HG03565 (cell line): Measurements from ENCODE around the gene CNOT4.
A peak's percentile ranks its signal among the peaks of the same experiment; 100 is the strongest.

Experiments used
- ATAC-seq: cut with Tn5 transposase; IDR thresholded peaks from one replicate; pipeline ENCODE4 v1.9.1; 2021; ENCODE audit warnings: mild to moderate bottlenecking, moderate library complexity; ENCODE audit not compliant: unreplicated experiment

The CNOT4 gene, protein sequence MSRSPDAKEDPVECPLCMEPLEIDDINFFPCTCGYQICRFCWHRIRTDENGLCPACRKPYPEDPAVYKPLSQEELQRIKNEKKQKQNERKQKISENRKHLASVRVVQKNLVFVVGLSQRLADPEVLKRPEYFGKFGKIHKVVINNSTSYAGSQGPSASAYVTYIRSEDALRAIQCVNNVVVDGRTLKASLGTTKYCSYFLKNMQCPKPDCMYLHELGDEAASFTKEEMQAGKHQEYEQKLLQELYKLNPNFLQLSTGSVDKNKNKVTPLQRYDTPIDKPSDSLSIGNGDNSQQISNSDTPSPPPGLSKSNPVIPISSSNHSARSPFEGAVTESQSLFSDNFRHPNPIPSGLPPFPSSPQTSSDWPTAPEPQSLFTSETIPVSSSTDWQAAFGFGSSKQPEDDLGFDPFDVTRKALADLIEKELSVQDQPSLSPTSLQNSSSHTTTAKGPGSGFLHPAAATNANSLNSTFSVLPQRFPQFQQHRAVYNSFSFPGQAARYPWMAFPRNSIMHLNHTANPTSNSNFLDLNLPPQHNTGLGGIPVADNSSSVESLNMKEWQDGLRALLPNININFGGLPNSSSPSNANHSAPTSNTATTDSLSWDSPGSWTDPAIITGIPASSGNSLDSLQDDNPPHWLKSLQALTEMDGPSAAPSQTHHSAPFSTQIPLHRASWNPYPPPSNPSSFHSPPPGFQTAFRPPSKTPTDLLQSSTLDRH

GRCh38 chr7:135509839-135510591 is at the start of gene CNOT4:
Gene CNOT4 (minus strand): TSS chr7:135510102. CDS start chr7:135438331, 71,771 bp downstream.
- peak; percentile 89 for ATAC-seq

- no peak for ATAC-seq
Observed at GRCh38 chr7:135558881-135559280, 49.0 kb upstream of the CNOT4 start.

- peak; percentile 63 for ATAC-seq
Observed at GRCh38 chr7:135558337-135558767, 48.5 kb upstream of the CNOT4 start.

- peak; percentile 55 for ATAC-seq
Observed at GRCh38 chr7:135557455-135558336, 47.8 kb upstream of the CNOT4 start, which contains the start of gene NUP205. Gene NUP205 (plus strand): TSS chr7:135557917. CDS start chr7:135557945, 28 bp downstream.

GRCh38 chr7:135553346-135553745 is 43.4 kb upstream of the CNOT4 start:
- ATAC-seq: no peak

DNA sequence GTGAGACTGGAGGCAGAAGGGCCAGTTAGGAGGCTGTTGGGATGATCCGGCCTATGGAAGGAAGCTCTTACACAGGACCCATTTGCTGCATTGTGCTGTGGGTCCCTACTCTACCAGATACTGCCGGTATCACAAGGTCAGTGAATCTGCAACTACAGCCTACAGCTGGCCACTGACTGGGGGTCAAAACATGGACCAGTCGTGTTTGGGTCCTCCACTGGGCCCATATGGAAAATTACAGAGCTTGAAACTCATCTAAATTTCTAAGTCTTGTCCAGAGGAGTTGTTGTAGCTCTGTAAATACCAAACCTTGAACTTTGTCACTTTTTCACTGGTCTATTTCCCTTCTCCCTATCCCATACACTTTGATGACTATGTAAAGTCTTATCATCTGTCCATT is 42.2 kb upstream of the CNOT4 start:
- ATAC-seq: no peak

DNA sequence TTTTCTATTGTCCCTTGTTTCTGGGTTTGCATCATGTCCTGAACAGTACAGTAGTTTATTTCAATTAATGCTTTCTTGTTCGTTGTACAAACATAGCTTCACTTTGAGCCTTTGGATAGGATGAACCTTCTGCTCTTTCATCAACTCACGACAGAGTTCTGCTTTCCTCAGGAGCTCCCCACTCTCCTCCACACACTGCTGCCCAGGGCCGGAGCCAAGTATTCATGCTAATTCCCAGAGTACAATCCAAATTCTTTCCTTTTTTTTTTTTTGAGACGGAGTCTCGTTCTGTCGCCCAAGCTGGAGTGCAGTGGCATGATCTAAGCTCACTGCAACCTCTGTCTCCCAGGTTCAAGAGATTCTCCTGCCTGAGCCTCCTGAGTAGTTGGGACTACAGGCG is 40.3 kb upstream of the CNOT4 start:
- ATAC-seq: no peak

DNA sequence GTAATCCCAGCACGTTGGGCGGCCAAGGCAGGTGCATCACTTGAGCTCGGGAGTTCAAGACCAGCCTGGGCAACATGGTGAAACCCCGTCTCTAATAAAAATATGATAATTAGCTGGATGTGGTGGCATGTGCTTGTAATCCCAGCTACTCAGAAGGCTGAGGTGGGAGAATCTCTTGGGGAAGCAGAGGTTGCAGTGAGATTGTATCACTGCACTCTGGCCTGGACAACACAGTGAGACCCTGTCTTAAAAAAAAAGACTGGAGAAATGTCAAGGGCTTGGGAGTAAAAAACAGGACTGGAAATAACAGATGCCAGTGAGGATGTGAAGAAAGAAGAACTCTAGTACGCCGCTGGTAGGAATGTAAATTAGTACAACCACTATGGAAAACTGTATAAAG is 31.1 kb upstream of the CNOT4 start:
- ATAC-seq: no peak

DNA sequence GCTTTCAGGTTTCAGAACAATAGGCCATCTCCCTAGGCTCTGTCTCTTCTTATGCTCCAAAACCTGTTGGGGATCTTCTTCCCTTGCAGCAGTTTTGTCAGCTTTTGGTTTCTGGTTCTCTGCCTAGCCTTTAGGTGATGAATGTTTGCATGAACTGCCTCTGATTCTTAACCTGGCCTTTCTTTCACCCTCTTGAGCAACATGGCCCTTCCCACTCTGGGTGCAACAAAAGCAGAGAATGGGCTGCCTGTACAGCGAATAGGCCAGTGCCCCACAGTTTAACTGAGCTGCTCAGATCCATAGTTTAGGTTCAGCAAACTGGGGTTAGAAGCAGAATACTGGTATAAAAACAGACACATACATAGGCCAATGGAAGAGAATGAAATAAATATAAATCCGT is 29.7 kb upstream of the CNOT4 start:
- ATAC-seq: no peak

GRCh38 chr7:135538376-135538775 is 28.5 kb upstream of the CNOT4 start:
- ATAC-seq: no peak

DNA sequence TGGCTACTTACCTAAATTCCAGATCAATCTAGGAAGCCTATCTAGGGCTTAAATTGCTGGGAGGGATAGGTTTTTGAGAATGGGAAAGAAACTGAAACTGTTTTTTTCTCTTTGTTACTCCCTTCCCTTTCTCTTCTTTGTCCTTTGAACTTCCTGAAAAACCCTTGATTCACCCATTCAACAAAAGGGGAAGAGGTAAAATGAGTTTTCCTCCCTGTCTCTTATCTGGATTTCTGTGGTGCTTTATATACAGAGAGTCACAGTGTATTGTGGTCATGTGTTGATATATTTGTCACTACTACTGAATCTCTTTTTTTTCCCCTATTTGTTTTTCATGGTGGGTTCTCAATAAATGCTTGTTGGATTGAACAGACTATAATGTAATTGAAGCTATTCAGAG is 28.0 kb upstream of the CNOT4 start:
- ATAC-seq: no peak

- no peak for ATAC-seq
Observed at GRCh38 chr7:135537453-135537852, 27.6 kb upstream of the CNOT4 start.

DNA sequence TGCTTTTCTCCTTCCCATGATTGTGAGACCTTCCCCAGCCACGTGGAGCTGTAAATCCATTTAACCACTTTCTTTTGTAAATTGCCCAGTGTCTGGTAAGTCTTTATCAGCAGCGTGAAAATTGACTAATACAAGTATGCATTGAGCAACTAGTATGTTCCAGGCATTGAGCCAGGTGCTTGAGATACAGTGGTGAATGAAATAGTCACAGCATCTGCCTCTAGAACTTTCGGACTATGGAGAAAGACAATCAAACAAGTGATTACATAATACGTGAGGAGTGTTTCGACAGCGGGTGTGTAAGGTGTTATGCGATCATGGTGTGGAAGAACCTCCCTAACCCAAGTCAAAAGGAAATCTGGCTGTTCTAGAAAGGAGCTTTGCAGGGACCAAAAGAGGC is 26.2 kb upstream of the CNOT4 start:
- no peak for ATAC-seq

- no peak for ATAC-seq
Observed at GRCh38 chr7:135527025-135527424, 17.1 kb upstream of the CNOT4 start.

- no peak for ATAC-seq
Observed at GRCh38 chr7:135525426-135525825, 15.5 kb upstream of the CNOT4 start.

DNA sequence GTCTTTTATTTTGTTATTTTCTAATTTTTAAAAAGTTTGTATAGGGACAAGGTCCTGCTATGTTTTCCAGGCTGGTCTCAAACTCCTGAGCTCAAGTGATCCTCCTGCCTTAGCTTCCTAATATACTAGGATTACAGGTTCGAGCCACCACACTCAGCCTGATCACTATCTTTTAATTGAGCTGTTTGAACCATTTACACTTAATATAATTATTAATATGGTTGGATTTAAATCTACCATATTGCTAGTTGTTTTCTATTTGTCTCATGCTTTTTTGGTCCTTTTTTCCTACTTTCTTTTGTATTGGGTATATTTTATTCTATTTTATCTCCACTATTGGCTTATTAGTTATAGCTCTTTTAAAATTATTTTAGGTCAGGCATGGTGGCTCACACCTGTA is 13.2 kb upstream of the CNOT4 start:
- ATAC-seq: no peak

DNA sequence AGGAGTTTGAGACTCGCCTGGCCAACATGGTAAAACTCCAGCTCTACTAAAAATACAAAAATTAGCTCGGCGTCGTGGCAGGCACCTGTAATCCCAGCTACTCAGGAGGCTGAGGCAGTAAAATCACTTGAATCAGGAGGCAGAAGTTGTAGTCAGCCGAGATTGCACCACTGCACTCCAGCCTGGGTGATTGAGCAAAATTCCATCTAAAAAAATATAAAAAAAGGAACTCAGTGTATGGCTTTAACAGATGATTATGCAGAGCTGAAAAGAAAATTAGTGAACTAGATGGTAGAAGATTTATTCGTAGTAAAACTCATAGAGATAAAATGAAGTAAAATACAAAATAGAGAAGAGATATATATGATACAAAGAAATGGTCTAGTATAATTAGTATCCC is 12.6 kb upstream of the CNOT4 start:
- ATAC-seq: no peak

- ATAC-seq: no peak
Observed at GRCh38 chr7:135519871-135520270, 10.0 kb upstream of the CNOT4 start.

- no peak for ATAC-seq
Observed at GRCh38 chr7:135519233-135519688, 9.4 kb upstream of the CNOT4 start.

- no peak for ATAC-seq
Observed at GRCh38 chr7:135518748-135519147, 8.8 kb upstream of the CNOT4 start.
